HepG2 (cell line): ENCODE measurements around the gene KRT81. TPM values are rescaled to one million over a fixed set of nuclear protein-coding genes. Genes with fewer than 3 reads are reported as not detected.

Experiments used
- ATAC-seq: fragments of 200-7000 bp; cut with Tn5 transposase; 3 replicates; pipeline ENCODE4 v1.9.1; 2020; ENCODE audit warnings: mild to moderate bottlenecking, moderate library complexity
- BruUV-seq: library from RNA; stranded (reverse); fragments of 400-500 nt; replicated peaks from 2 replicates; lab custom pipeline; 2021; lab: Mats Ljungman, UMichigan
- CTCF ChIA-PET: fragments of 300-600 bp; formaldehyde crosslinking; extraction: SDS; loops from one replicate; lab custom pipeline; 2021; ENCODE audit warnings: low total read pairs, inconsistent platforms, low intra/inter-chr PET ratio; lab: Yijun Ruan, JAX
- POLR2A ChIA-PET: fragments of 350-600 bp; sonication (Branson Sonifier 250); formaldehyde crosslinking; loops from one replicate; lab custom pipeline; 2020; ENCODE audit warnings: antibody characterized with exemption, inconsistent platforms; lab: Yijun Ruan, JAX
- DNase-seq: peaks from one replicate; pipeline ENCODE4 v3.0.0-alpha.2; 2015; ENCODE audit warnings: low spot score
- FAIRE-seq: peaks from 3 replicates; lab custom pipeline; 2011; peaks lifted over from hg19 to GRCh38; lab: Jason Lieb, UNC
- H2AFZ ChIP-seq: one replicate; pipeline ENCODE4 v1.6.1; 2011; ENCODE audit warnings: low read length, inconsistent platforms
- H3K27ac ChIP-seq: fragments of 300-600 bp; 3 replicates; pipeline ENCODE4 v1.8.0; 2011; ENCODE audit warnings: mixed run types, mild to moderate bottlenecking, mixed read lengths, low read length, inconsistent platforms; ENCODE audit not compliant: insufficient read depth; ENCODE audit errors: extremely low read length
- H3K27me3 ChIP-seq, 2 experiments: fragments of 200-600 bp in 1 of 2; 2 replicates in 1 of 2; 3 replicates in 1 of 2; pipeline versions ENCODE4 v1.6.0 to v1.8.0; 2011; ENCODE audit warnings: low read length in 2 of 2, mild to moderate bottlenecking in 2 of 2, moderate library complexity in 2 of 2, inconsistent platforms in 1 of 2; ENCODE audit not compliant: insufficient read depth in 2 of 2, control insufficient read depth in 1 of 2
- H3K36me3 ChIP-seq, 2 experiments: fragments of 200-600 bp in 1 of 2; replicated peaks in 1 of 2; 2 replicates in 1 of 2; 3 replicates in 1 of 2; pipeline versions ENCODE4 v1.5.1 to v1.8.0; 2011; ENCODE audit warnings: low read length in 2 of 2, inconsistent platforms in 1 of 2; ENCODE audit not compliant: insufficient read depth in 2 of 2, control insufficient read depth in 1 of 2
- H3K4me1 ChIP-seq: 2 replicates; pipeline ENCODE4 v1.5.1; 2012; ENCODE audit warnings: low read length, inconsistent platforms; ENCODE audit not compliant: insufficient read depth
- H3K4me2 ChIP-seq: 2 replicates; pipeline ENCODE4 v1.6.0; 2011; ENCODE audit warnings: low read depth, low read length, inconsistent platforms
- H3K4me3 ChIP-seq, 3 experiments: fragments of 200-600 bp in 1 of 3; sonication (generic), shearing (Covaris generic) in 1 of 3; replicated peaks in 1 of 3; 2 replicates each; pipeline ENCODE4 v1.5.1; 2011 to 2016; ENCODE audit warnings: low read length in 3 of 3, inconsistent platforms in 2 of 3, low read depth in 2 of 3, mild to moderate bottlenecking in 2 of 3, control low read depth in 1 of 3, mixed read lengths in 1 of 3; ENCODE audit not compliant: insufficient read depth in 1 of 3
- H3K79me2 ChIP-seq: one replicate; pipeline ENCODE4 v1.6.1; 2011; ENCODE audit warnings: low read length, inconsistent platforms; ENCODE audit not compliant: insufficient read depth
- H3K9ac ChIP-seq: 2 replicates; pipeline ENCODE4 v1.6.0; 2011; ENCODE audit warnings: mild to moderate bottlenecking, low read depth, low read length, inconsistent platforms; ENCODE audit not compliant: insufficient read depth
- H3K9me3 ChIP-seq: 2 replicates; pipeline ENCODE4 v1.5.1; 2012; ENCODE audit warnings: mild to moderate bottlenecking, low read length
- H4K20me1 ChIP-seq: 2 replicates; pipeline ENCODE4 v1.6.0; 2011; ENCODE audit warnings: inconsistent platforms, mild to moderate bottlenecking, low read length, moderate library complexity; ENCODE audit not compliant: insufficient read depth
- SP5 ChIP-seq: IDR thresholded peaks from 2 replicates; pipeline ENCODE4 v1.6.1; 2016; ENCODE audit warnings: low read depth, borderline replicate concordance
- TMF1 ChIP-seq: sonication (generic); formaldehyde crosslinking; IDR thresholded peaks from 2 replicates; pipeline ENCODE4 v1.8.1; 2022; ENCODE audit warnings: low read depth, missing genetic modification reagents
- ZNF101 ChIP-seq: sonication (generic); formaldehyde crosslinking; IDR thresholded peaks from 2 replicates; pipeline ENCODE4 v1.4.0; 2020; ENCODE audit warnings: mild to moderate bottlenecking, low read depth, missing genetic modification reagents, borderline replicate concordance
- ZNF143 ChIP-seq: sonication (generic); formaldehyde crosslinking; IDR thresholded peaks from 2 replicates; pipeline ENCODE4 v1.4.0; 2020; ENCODE audit warnings: missing genetic modification reagents
- ZNF205 ChIP-seq: IDR thresholded peaks from 2 replicates; pipeline ENCODE4 v1.6.1; 2018; ENCODE audit warnings: missing biosample characterization, missing genetic modification reagents
- ZNF337 ChIP-seq: sonication (generic); formaldehyde crosslinking; IDR thresholded peaks from 2 replicates; pipeline ENCODE4 v1.5.1; 2020; ENCODE audit warnings: missing genetic modification reagents, low read depth, mild to moderate bottlenecking, borderline replicate concordance
- ZSCAN21 ChIP-seq: sonication (generic); formaldehyde crosslinking; IDR thresholded peaks from 2 replicates; pipeline ENCODE4 v1.8.0; 2022; ENCODE audit warnings: mild to moderate bottlenecking, missing genetic modification reagents, moderate library complexity, borderline replicate concordance
- WGBS: methylation state at CpG from one replicate; pipeline ENCODE4 v1.1.6; 2017; ENCODE audit warnings: low lambda C conversion rate; 5-methylcytosine and 5-hydroxymethylcytosine counted together
- in situ Hi-C: cut with HindIII; loops from 2 replicates; pipeline ENCODE4 v1.10.0; 2017; ENCODE audit warnings: low pct_unique_long_range_greater_than_20kb; ENCODE audit not compliant: extremely low pct_ligation_motif_present
- intact Hi-C: fragments of 100-400 bp; cut with micrococcal nuclease; formaldehyde crosslinking; loops from one replicate; pipeline ENCODE4 v1.10.0; 2022; ENCODE audit not compliant: unreplicated experiment
- polyA plus RNA-seq, 8 experiments: library from polyadenylated mRNA; depleted of rRNA in 3 of 8; stranded (reverse) in 7 of 8; unstranded in 1 of 8; fragments of >200 nt; fragmentation: Illumina TruSeq in 4 of 8; extraction: Trizol in 4 of 8; gene quantifications; 2 replicates each; pipeline versions ENCODE4 v1.2.1 to v1.2.3, GENCODE V29; 2011 to 2016; ENCODE audit warnings: low read depth in 4 of 8, missing spikeins in 1 of 8, mixed read lengths in 1 of 8; ENCODE audit not compliant: insufficient read depth in 1 of 8
- total RNA-seq, 5 experiments: library from RNA; depleted of rRNA; stranded (reverse); fragments of >200 nt; fragmentation: Illumina TruSeq; extraction: Trizol; gene quantifications; 2 replicates each; pipeline ENCODE4 v1.2.3, GENCODE V29; 2016; ENCODE audit warnings: low read depth in 1 of 5
- TF ChIP-seq, protein P1 (sequence below): sonication (generic); formaldehyde crosslinking; IDR thresholded peaks from 2 replicates; pipeline ENCODE4 v1.4.0; 2020; ENCODE audit warnings: missing genetic modification reagents
- TF ChIP-seq, protein P2 (sequence below): IDR thresholded peaks from 2 replicates; pipeline ENCODE4 v1.6.1; 2016; ENCODE audit warnings: mild to moderate bottlenecking

KRT81 gene
- total and polyA plus RNA-seq, 2 of the 13 experiments (the other 11 are each of a cell fraction or from before 2014, with no cell fraction given), result not detected

DNA sequence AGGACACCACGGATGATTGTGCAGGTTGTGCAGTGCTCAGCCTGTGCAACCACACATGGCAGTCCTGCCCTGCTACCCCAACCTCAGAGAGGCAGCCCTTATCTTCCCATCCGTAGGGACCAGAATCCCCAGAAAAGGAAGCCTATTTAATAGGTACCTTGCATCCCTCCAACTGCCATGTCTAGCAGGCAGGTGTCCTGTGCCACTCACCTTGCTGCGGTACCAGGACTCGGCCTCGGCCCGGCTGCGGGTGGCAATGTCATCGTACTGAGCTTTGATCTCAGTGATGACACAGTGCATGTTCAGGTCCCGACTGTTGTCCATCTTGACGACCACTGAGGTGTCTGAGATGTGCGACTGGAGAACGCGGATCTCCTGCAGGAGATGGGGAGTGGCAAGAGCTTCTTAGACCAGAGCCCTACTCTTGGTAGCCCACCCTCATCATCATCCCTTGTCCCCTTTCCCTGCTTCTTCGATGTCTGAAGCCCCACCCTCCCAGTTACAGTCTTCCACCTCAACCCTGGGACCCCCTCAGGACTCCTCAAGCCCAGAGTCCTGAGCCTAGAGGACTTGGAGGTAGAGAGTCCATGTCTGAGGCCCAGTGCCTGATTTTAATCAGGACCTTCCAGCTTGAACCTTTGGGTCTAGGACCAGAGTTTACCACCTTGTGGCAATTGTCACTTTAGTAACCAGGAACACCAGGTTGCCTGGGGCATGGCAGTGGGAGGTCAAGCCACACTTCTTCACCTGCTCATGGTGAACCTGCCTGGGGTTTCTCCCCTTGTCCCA lies 37.7 kb downstream of the KRT81 start:
- Histone ChIP-seq H3K27me3 (peaks cover 4 to 45% of the 10 kb centered on the region in 2 experiments), H3K4me2 (no peak overlapping the region), H2AFZ (no peak overlapping the region), H3K27ac (no peak overlapping the region), H3K4me3 (no peak overlapping the region), H4K20me1 (no peaks in the 10 kb centered on the region), H3K36me3 (no peaks in the 10 kb centered on the region), H3K4me1 (no peaks in the 10 kb centered on the region), H3K79me2 (no peaks in the 10 kb centered on the region), H3K9me3 (no peaks in the 10 kb centered on the region), H3K9ac (no peak overlapping the region)
- FAIRE-seq, result no peak
- intact Hi-C loops (loop anchor here (5.0 kb wide), 1 partner anchor 54 kb away; no protein-coding TSS in a partner anchor), in situ Hi-C loops (no loop called here)
- ChIA-PET POLR2A (no interaction called here), CTCF (no interaction called here)
- ATAC-seq, result no peak
- TF ChIP-seq ZNF337 (CRISPR knock-in tag), result no peak
- TF ChIP-seq ZNF205, result no peak
- TF ChIP-seq ZNF143 (CRISPR knock-in tag), result no peak
- DNase-seq, result no peak
- no TSS peak for BruUV-seq
- 42% methylated on average over 9 of the region's 14 CpGs for WGBS

DNA sequence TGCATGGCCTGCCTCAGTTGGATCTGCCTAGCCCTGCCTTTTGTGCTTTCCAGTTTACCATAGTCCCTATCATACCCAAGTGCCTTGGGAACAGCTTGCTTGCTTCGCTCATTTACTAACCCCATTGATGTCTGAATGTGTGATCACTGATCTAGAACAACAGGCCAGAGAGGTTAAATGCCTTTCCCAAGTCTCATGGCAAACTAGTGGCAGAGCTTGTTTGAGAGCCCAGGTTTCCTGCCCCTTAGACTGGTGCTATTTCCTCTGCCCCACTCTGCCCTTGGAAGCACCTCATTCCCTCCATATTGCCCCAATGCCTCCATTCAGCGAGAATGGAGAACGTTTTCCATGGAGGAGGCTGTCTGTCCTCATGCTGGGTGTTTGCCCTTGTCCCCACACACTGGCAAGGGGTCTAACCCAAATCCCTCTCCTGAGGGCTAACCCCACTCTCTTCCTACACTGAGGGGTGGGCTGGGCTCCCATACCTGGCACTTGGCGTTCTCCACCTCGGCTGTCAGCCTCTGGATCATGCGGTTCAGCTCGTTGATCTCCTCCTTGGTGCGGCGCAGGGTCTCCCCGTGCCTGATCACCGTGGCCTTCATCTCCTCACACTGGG lies 38.5 kb downstream of the KRT81 start:
- H3K9me3 ChIP-seq, result no peaks in the 10 kb centered on the region
- no TSS peak for BruUV-seq
- no peak for DNase-seq
- peaks cover 2% of the 10 kb centered on the region for H3K4me1 ChIP-seq
- POLR2A ChIA-PET, result no interaction called here
- H3K4me3 ChIP-seq, result no peak overlapping the region
- H3K36me3 ChIP-seq, result no peaks in the 10 kb centered on the region
- H3K79me2 ChIP-seq, result no peaks in the 10 kb centered on the region
- CTCF ChIA-PET, result no interaction called here
- H2AFZ ChIP-seq, result no peak overlapping the region
- H3K27ac ChIP-seq, result no peak overlapping the region
- no peak for FAIRE-seq
- ATAC-seq, result no peak
- intact Hi-C loops (loop anchor here (5.0 kb wide), 1 partner anchor 54 kb away; no protein-coding TSS in a partner anchor), in situ Hi-C loops (no loop called here)
- 36% methylated on average over 10 of the region's 11 CpGs for WGBS
- H3K9ac ChIP-seq, result no peak overlapping the region
- peaks cover 6 to 51% of the 10 kb centered on the region in 2 experiments for H3K27me3 ChIP-seq
- H3K4me2 ChIP-seq, result no peak overlapping the region
- H4K20me1 ChIP-seq, result no peaks in the 10 kb centered on the region
- TF ChIP-seq TMF1 (CRISPR knock-in tag) (no peak), SP5 (no peak), ZSCAN21 (CRISPR knock-in tag) (no peak), ZNF101 (CRISPR knock-in tag) (no peak)
- TF ChIP-seq, protein P1, sequence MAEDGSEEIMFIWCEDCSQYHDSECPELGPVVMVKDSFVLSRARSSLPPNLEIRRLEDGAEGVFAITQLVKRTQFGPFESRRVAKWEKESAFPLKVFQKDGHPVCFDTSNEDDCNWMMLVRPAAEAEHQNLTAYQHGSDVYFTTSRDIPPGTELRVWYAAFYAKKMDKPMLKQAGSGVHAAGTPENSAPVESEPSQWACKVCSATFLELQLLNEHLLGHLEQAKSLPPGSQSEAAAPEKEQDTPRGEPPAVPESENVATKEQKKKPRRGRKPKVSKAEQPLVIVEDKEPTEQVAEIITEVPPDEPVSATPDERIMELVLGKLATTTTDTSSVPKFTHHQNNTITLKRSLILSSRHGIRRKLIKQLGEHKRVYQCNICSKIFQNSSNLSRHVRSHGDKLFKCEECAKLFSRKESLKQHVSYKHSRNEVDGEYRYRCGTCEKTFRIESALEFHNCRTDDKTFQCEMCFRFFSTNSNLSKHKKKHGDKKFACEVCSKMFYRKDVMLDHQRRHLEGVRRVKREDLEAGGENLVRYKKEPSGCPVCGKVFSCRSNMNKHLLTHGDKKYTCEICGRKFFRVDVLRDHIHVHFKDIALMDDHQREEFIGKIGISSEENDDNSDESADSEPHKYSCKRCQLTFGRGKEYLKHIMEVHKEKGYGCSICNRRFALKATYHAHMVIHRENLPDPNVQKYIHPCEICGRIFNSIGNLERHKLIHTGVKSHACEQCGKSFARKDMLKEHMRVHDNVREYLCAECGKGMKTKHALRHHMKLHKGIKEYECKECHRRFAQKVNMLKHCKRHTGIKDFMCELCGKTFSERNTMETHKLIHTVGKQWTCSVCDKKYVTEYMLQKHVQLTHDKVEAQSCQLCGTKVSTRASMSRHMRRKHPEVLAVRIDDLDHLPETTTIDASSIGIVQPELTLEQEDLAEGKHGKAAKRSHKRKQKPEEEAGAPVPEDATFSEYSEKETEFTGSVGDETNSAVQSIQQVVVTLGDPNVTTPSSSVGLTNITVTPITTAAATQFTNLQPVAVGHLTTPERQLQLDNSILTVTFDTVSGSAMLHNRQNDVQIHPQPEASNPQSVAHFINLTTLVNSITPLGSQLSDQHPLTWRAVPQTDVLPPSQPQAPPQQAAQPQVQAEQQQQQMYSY, result no peak
- TF ChIP-seq, protein P2, sequence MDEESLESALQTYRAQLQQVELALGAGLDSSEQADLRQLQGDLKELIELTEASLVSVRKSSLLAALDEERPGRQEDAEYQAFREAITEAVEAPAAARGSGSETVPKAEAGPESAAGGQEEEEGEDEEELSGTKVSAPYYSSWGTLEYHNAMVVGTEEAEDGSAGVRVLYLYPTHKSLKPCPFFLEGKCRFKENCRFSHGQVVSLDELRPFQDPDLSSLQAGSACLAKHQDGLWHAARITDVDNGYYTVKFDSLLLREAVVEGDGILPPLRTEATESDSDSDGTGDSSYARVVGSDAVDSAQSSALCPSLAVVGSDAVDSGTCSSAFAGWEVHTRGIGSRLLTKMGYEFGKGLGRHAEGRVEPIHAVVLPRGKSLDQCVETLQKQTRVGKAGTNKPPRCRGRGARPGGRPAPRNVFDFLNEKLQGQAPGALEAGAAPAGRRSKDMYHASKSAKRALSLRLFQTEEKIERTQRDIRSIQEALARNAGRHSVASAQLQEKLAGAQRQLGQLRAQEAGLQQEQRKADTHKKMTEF, result no peak
